Stimulated activated naive B cell treated with anti-CD40 and anti-IgM and Interleukin-4, amounts not matched to agents 10 μg/mL and 1 μg/mL and 100 μg/mL, for 72 hours (primary cell): ENCODE data around the gene FSTL3.

Experiments
- ATAC-seq, 2 donors: fragments of 150-1000 bp; cut with Tn5 transposase; replicated peaks; 2 replicates each; pipeline ENCODE4 v1.10.0; 2021; ENCODE audit warnings: moderate library complexity in 1 of 2
- DNase-seq: peaks from one replicate; pipeline ENCODE4 v3.0.0; 2021
- H3K27ac Mint-ChIP-seq: one replicate; pipeline ENCODE4 v1.8.0; 2022; ENCODE audit warnings: mild to moderate bottlenecking, mixed read lengths
- H3K27me3 Mint-ChIP-seq, 2 donors: one replicate each; pipeline ENCODE4 v1.8.0; 2022; ENCODE audit warnings: mixed read lengths in 2 of 2
- H3K36me3 Mint-ChIP-seq, 2 donors: one replicate each; pipeline ENCODE4 v1.8.0; 2022; ENCODE audit warnings: mixed read lengths in 2 of 2, mild to moderate bottlenecking in 1 of 2
- H3K4me1 Mint-ChIP-seq, 2 donors: one replicate each; pipeline ENCODE4 v1.8.0; 2022; ENCODE audit warnings: mixed read lengths in 2 of 2, mild to moderate bottlenecking in 1 of 2
- H3K4me3 Mint-ChIP-seq, 2 donors: one replicate each; pipeline ENCODE4 v1.8.0; 2022; ENCODE audit warnings: mild to moderate bottlenecking in 2 of 2, mixed read lengths in 2 of 2, moderate library complexity in 1 of 2
- H3K9me3 Mint-ChIP-seq, 2 donors: one replicate each; pipeline ENCODE4 v1.8.0; 2022; ENCODE audit warnings: mixed read lengths in 2 of 2, mild to moderate bottlenecking in 1 of 2

Gene FSTL3

DNA sequence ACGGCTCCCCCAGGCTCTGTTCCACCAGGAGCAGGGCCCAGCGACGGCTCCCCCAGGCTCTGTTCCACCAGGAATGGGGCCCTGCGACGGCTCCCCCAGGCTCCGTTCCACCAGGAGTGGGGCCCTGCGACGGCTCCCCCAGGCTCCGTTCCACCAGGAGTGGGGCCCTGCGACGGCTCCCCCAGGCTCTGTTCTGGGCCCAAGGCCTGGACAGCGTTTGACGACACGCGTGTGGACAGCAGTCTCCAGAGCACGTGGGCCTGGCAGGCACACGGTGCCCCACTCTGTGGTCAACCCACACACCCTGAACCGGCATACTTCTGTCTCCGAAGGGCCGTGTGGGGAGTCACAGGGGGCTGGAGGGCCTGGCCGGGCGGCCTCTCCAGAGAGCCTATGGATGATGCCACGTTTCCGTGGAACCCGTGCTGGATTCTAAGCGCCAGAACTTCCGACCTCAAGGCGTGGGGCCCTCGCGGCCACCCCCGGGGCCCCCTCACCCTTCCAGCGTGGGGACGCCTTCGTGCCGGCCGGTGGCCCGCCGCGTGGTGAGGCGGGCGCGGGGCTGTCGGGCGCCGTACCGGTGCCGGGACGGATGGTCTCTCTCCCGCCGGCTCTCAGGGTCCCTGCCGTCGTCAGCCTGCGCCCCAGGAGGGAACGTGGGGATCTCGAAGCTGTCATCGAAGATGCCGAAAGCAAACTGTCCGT is 24.9 kb upstream of the FSTL3 start:
- Mint-ChIP-seq H3K36me3 (peaks cover 17 to 35% of the 10 kb centered on the region in 2 donors), H3K9me3 (no peaks in the 10 kb centered on the region), H3K27me3 (no peaks in the 10 kb centered on the region), H3K4me3 (no peak overlapping the region), H3K4me1 (peaks cover 12 to 23% of the 10 kb centered on the region in 2 donors), H3K27ac (no peak overlapping the region)
- ATAC-seq, result no peak
- DNase-seq, result no peak

DNA sequence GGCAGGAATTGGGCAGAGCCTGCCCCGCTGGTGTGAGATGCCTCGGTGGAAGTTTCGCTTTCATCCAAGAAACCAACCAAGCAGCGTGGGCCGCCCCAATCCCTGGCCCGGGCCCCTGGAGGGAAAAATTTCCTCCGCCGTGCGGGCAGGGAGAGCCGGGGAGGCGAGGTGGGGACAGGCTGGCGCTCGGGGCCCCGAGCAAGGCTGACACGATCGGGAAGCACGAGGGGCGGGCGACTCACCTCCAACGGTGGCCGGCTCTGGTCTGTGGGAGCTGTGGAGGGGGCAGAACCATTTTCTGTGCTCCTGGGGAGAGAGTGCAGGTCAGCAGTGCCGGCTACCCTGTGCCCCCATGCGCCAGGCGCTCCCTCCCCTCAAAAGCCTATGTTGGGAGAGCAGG is 24.2 kb upstream of the FSTL3 start:
- H3K4me3 Mint-ChIP-seq, result no peak overlapping the region
- ATAC-seq, result no peak

GRCh38 chr19:652467-653389 is 23.5 kb upstream of the FSTL3 start:
- H3K4me3 Mint-ChIP-seq, result no peak overlapping the region
- peaks cover 20 to 34% of the 10 kb centered on the region in 2 donors for H3K4me1 Mint-ChIP-seq
- no peaks in the 10 kb centered on the region for H3K27me3 Mint-ChIP-seq
- no peaks in the 10 kb centered on the region for H3K9me3 Mint-ChIP-seq
- H3K36me3 Mint-ChIP-seq, result peaks cover 18 to 42% of the 10 kb centered on the region in 2 donors
- ATAC-seq (no peak), DNase-seq (no peak)
- H3K27ac Mint-ChIP-seq, result no peak overlapping the region

More for the DNA sequence above, 24.2 kb upstream of the FSTL3 start:
- Mint-ChIP-seq H3K9me3 (no peaks in the 10 kb centered on the region), H3K27ac (no peak overlapping the region), H3K27me3 (no peaks in the 10 kb centered on the region), H3K4me1 (peaks cover 16 to 27% of the 10 kb centered on the region in 2 donors), H3K36me3 (peaks cover 15 to 37% of the 10 kb centered on the region in 2 donors)
- no peak for DNase-seq

DNA sequence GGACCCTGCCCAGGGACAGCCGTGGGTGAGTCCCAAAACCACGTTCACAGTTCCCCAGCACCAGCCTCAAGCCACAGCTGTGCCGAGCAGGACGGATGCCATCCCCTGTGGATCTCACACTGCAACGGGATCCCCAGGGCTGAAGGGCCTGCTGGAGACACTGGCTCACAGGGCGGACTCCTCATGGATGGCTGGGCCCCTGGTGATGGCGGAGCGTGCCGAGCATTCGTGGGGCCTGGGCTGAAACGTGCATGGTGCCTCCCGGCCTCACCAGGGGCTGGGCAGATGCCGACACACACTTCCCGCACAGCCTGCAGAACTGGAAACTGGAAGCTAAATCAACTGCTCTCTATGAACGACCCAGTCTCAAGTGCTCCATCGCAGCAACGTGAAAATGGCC is 22.8 kb upstream of the FSTL3 start:
- Mint-ChIP-seq H3K4me3 (no peak overlapping the region), H3K27ac (no peak overlapping the region), H3K27me3 (no peaks in the 10 kb centered on the region), H3K4me1 (peaks cover 21 to 41% of the 10 kb centered on the region in 2 donors), H3K9me3 (no peaks in the 10 kb centered on the region), H3K36me3 (peaks cover 19 to 37% of the 10 kb centered on the region in 2 donors)
- ATAC-seq, result no peak
- no peak for DNase-seq

DNA sequence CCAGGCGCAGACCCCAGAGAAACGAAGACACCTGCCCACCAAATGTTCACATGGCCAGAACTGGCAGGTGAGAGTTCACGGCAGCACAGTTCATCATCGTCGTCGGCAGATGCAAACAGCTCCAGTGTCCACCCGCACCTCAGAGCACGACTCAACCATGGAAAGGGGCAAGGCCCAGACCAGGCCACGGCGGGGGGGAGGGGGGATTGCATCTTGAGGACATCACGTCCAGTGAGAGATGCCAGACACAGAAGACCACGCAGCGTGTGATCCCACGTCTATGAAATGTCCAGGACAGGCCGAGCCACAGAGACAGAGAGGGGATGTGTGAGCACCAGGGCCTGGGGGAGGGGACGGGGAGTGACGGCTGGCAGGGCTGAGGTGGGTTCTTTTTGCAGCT is 20.5 kb upstream of the FSTL3 start:
- no peaks in the 10 kb centered on the region for H3K27me3 Mint-ChIP-seq
- DNase-seq, result no peak
- no peak overlapping the region for H3K4me3 Mint-ChIP-seq
- no peaks in the 10 kb centered on the region for H3K9me3 Mint-ChIP-seq
- H3K36me3 Mint-ChIP-seq, result peaks cover 19 to 36% of the 10 kb centered on the region in 2 donors
- no peak for ATAC-seq
- no peak overlapping the region for H3K27ac Mint-ChIP-seq
- peaks cover 39 to 64% of the 10 kb centered on the region in 2 donors for H3K4me1 Mint-ChIP-seq

DNA sequence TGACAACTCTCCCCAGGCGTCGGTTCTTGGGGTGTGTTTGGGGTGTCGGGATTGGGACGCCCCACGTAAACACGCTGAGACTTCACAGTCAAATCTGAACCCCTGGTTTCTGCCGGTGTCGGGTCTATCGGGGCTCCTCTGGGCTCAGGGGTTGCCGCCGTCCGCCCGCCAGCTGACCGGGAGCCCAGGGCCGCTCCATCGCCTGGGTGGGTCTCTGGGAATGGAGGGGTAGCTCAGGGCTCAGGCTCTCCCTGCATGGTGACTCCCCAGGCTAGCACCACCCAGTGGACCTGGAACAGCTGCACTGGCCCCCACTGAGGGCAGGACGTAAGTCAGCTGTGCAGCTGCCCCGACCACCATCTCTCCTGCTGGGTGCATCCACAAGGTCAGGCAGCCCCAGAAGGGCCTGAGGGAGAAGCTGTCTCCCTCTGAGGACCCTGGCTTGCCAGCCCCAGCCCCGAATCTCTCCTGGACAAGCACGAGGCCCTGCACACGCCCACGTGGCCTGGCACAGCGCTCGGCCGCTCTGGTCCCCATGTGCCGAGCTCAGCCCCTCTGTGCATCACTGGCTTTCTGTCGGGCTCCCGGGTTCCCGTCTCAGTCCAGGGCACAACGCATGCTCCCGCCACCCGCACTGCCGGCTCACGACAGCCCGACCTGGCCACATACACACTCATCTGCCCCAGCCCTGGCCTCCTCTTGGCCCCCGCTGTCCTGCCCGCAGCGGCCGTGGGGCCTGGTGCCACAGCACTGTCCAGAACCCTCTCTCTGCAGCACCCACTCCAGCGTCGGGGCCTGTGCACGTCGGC is 19.2 kb upstream of the FSTL3 start:
- Mint-ChIP-seq H3K4me3 (no peak overlapping the region), H3K27me3 (no peaks in the 10 kb centered on the region), H3K27ac (peak overlapping the region; percentile 51), H3K4me1 (peaks cover 42 to 77% of the 10 kb centered on the region in 2 donors), H3K9me3 (no peaks in the 10 kb centered on the region), H3K36me3 (peaks cover 22 to 46% of the 10 kb centered on the region in 2 donors)
- ATAC-seq (no peak), DNase-seq (no peak)

- DNase-seq, result no peak
- H3K4me3 Mint-ChIP-seq, result no peak overlapping the region
- ATAC-seq, result no peak
- peaks cover 23 to 47% of the 10 kb centered on the region in 2 donors for H3K36me3 Mint-ChIP-seq
- peaks cover 42 to 78% of the 10 kb centered on the region in 2 donors for H3K4me1 Mint-ChIP-seq
- H3K27ac Mint-ChIP-seq, result peak overlapping the region; percentile 31
- no peaks in the 10 kb centered on the region for H3K9me3 Mint-ChIP-seq
- H3K27me3 Mint-ChIP-seq, result no peaks in the 10 kb centered on the region
These were observed 18.6 kb upstream of the FSTL3 start for GRCh38 chr19:657611-658010.

DNA sequence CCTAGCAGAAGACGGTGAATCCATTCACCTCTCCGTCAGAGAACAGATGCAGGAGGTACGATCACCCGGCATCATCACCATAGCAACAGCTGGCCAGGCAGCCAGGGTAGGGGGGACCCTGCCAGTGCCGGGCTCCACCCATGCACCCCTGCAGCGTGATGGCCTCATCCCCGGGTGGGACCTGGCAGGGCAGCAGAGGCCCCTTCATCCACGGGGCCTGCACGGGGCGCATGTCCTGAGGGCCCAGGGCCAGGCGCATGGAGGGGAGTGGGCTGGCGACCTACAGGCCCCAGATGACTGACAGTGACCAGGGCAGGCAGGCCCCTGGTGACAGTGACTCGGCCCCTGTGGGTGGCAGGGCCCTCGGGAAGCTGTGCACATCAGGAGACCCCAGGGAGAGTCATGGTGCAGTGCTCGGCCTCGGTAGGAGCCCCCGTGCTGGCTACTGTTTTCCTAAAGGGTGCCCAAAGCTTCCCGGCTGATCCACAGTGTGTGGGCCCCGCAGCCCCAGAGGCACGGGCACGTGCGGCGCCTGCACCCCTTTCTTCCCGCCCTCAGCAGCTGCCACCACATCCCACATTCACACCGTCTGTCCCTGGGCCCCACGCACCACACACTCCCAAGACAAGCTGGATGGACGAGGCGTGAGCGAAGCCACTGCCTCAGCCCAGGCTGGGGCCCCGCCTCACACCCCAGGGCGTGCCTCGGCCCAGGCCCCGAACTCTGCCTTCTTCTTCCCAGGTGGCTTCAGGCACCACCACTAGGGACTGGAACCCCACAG is 17.9 kb upstream of the FSTL3 start:
- Mint-ChIP-seq H3K36me3 (peaks cover 23 to 47% of the 10 kb centered on the region in 2 donors), H3K9me3 (no peaks in the 10 kb centered on the region), H3K4me3 (peak overlapping the region in 1 of 2 donors; percentile 57), H3K27me3 (no peaks in the 10 kb centered on the region), H3K27ac (peak overlapping the region; percentile 25), H3K4me1 (peaks cover 41 to 78% of the 10 kb centered on the region in 2 donors)
- DNase-seq, result no peak
- no peak for ATAC-seq

DNA sequence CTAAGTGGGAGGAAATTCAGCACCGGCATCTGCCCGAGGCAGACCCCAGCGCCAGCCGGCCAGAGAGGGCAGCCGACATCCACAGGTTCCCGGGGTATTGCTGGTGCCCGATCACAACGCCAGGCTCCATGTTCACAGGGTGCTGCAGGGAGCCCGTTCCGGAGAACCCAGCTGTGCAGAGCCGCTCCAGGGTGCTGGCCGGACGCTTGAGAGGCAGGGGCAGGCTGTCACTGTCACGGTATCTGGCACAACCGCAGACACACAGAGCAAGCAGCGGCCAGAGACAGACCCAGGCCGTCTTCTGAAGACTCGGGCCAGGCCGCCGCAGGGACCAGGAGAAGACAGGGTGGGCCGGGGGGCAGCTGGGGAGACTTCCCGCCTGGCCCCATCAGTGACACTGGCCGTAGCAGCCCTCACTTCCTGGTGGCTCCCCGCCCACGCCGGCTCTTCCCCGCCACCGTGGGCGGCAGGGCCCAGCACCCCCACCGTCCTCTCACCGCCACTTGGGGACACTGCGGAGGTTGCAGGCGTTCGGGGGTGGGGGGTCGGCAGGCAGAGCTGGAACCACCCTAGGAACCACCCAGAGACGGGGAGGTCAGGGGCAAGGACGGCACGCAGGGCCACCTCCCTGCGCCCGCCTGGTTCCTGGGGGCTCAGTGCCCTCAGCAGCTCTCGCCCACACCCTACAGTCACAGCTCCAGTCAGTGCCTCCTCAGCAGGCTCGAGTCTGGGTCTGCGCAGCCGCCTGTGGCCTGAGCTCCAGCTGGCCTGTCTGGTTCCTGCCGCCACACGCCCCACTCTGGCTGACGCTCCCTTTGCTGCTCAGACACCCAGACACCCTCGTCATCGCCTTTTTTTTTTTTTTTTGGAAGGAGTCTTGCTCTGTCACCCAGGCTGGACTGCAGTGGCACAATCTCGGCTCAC is 17.0 kb upstream of the FSTL3 start:
- no peaks in the 10 kb centered on the region for H3K9me3 Mint-ChIP-seq
- H3K36me3 Mint-ChIP-seq, result peaks cover 23 to 40% of the 10 kb centered on the region in 2 donors
- H3K27me3 Mint-ChIP-seq, result no peaks in the 10 kb centered on the region
- peak overlapping the region; percentile 97 to 98 for H3K4me3 Mint-ChIP-seq
- ATAC-seq (no peak), DNase-seq (no peak)
- peaks cover 45 to 82% of the 10 kb centered on the region in 2 donors for H3K4me1 Mint-ChIP-seq
- peak overlapping the region; percentile 97 for H3K27ac Mint-ChIP-seq

- DNase-seq (no peak), ATAC-seq (peak in 1 of 2 donors; percentile 1)
- peak overlapping the region; percentile 97 to 98 for H3K4me3 Mint-ChIP-seq
- no peaks in the 10 kb centered on the region for H3K9me3 Mint-ChIP-seq
- H3K27me3 Mint-ChIP-seq, result no peaks in the 10 kb centered on the region
- H3K27ac Mint-ChIP-seq, result peak overlapping the region; percentile 97
- H3K4me1 Mint-ChIP-seq, result peaks cover 47 to 80% of the 10 kb centered on the region in 2 donors
- peaks cover 17 to 26% of the 10 kb centered on the region in 2 donors for H3K36me3 Mint-ChIP-seq
These were observed 15.3 kb upstream of the FSTL3 start for GRCh38 chr19:660793-661426.

DNA sequence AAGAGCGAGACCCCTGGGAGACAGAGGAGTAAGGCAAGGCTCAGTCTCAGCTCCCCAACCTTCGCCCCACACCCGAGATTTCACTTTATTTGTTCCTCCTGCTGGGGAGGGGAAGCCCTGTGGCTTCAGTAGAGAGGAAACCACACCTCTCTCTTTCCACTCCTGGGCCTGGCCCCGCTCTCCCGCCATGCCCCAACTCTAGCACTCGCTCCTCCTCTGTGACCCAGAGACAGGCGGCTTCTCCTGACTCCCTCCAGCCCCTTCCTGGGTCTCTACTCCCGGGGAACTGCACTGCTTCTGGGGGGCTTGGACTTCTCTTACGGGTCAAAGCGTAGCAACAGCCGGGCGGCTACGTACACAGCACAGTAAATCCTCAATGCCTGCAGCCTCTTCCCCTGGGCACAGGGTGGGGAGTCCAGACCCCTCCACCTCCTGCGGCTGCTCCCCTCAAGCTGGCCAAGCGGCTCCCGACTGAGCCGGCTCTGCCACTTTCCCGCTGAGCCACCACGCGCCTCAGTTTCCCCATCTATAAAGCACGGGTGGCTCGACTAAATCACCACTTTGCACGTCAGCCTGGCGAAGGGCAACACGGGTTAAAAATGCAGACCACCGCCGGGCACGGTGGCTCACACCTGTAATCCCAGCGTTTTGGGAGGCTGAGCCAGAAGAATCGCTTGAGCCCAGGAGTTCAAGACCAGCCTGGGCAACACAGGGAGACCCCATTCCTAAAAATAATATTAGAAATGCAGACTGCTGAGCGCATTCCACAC is 14.6 kb upstream of the FSTL3 start:
- peaks cover 42 to 73% of the 10 kb centered on the region in 2 donors for H3K4me1 Mint-ChIP-seq
- H3K36me3 Mint-ChIP-seq, result peaks cover 17 to 20% of the 10 kb centered on the region in 2 donors
- peak overlapping the region; percentile 97 to 98 for H3K4me3 Mint-ChIP-seq
- H3K9me3 Mint-ChIP-seq, result no peaks in the 10 kb centered on the region
- peak; percentile 49 for DNase-seq
- no peaks in the 10 kb centered on the region for H3K27me3 Mint-ChIP-seq
- H3K27ac Mint-ChIP-seq, result peak overlapping the region; percentile 97
- ATAC-seq, result peak; percentile 58 to 64
